ENCODE measurements around the gene PTPRG.

DNA sequence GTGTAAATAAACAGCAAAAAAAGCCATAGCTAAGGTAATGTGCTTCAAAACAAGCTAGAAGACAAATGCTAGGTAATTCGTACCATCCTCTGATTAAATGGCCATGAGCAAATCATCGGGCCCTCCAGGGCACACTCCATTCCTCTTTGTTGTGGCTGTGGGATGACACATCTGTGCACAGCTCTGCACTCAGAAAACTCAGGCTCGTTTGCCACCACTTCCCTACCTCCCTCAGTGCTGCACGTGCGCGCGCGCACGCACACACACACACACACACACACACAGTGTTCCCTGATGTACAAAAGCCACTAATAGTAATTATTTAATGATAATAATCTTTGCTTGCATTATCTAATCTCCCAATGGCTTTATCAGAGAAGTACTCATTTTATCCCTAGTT lies 475.4 kb downstream of the PTPRG start:
- TF ChIP-seq, protein P1, sequence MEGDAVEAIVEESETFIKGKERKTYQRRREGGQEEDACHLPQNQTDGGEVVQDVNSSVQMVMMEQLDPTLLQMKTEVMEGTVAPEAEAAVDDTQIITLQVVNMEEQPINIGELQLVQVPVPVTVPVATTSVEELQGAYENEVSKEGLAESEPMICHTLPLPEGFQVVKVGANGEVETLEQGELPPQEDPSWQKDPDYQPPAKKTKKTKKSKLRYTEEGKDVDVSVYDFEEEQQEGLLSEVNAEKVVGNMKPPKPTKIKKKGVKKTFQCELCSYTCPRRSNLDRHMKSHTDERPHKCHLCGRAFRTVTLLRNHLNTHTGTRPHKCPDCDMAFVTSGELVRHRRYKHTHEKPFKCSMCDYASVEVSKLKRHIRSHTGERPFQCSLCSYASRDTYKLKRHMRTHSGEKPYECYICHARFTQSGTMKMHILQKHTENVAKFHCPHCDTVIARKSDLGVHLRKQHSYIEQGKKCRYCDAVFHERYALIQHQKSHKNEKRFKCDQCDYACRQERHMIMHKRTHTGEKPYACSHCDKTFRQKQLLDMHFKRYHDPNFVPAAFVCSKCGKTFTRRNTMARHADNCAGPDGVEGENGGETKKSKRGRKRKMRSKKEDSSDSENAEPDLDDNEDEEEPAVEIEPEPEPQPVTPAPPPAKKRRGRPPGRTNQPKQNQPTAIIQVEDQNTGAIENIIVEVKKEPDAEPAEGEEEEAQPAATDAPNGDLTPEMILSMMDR (IDR thresholded peaks at IDR 0.05), result no peak
- TF ChIP-seq EP300 (IDR thresholded peaks at IDR 0.05), result no peak
- TF ChIP-seq POLR2A (IDR thresholded peaks at IDR 0.05), result no peak

All from suprapubic skin (tissue), 3 donors.